Left lung (tissue), 10 donors: ENCODE results near the gene SNORC. TPM values are rescaled to one million over a fixed set of nuclear protein-coding genes. Genes with fewer than 3 reads are reported as not detected.
"Not testable (repeated sequence)": the region's sequence is repeated elsewhere in the genome, so short reads cannot be mapped to it uniquely, and the experiment has no call there.

Experiments used
- ATAC-seq: fragments of 200-7000 bp; cut with Tn5 transposase; one replicate; pipeline ENCODE4 v1.9.1; 2020; ENCODE audit warnings: moderate library complexity
- DNase-seq, 4 donors: peaks; one replicate each; pipeline ENCODE4 v3.0.0-alpha.2; 2013 to 2020
- H3K27ac ChIP-seq, 2 donors: fragments of 200-600 bp; sonication (generic) in 1 of 2; one replicate each; pipeline versions ENCODE4 v1.5.0 to v1.8.0; 2020 to 2021
- H3K27me3 ChIP-seq, 2 donors: fragments of 200-600 bp; sonication (generic) in 1 of 2; one replicate each; pipeline versions ENCODE4 v1.5.0 to v1.8.0; 2020 to 2021
- H3K36me3 ChIP-seq, 2 donors: fragments of 200-600 bp; sonication (generic) in 1 of 2; one replicate each; pipeline versions ENCODE4 v1.5.0 to v1.8.0; 2020 to 2021
- H3K4me1 ChIP-seq, 2 donors: fragments of 200-600 bp; one replicate each; pipeline ENCODE4 v1.8.0; 2021
- H3K4me3 ChIP-seq, 2 donors: fragments of 200-600 bp; sonication (generic) in 1 of 2; one replicate each; pipeline versions ENCODE4 v1.5.0 to v1.8.0; 2020 to 2021; ENCODE audit warnings: mild to moderate bottlenecking in 1 of 2
- H3K9me3 ChIP-seq, 2 donors: fragments of 200-600 bp; sonication (generic) in 1 of 2; one replicate each; pipeline versions ENCODE4 v1.5.0 to v1.8.0; 2020 to 2021
- intact Hi-C, 2 donors: fragments of 100-400 bp; cut with DNase I; formaldehyde crosslinking; loops; one replicate each; pipeline versions ENCODE4 v1.11.2 to v1.14.2; 2022
- polyA plus RNA-seq, 6 donors: library from polyadenylated mRNA; unstranded; fragments of 120-200 nt; gene quantifications; one replicate each; pipeline ENCODE4 v1.2.1, GENCODE V29; 2013; ENCODE audit not compliant: insufficient read length in 6 of 6
- total RNA-seq, 2 donors: library from RNA; stranded (reverse); fragmentation: NEBNext Ultra II Directional; extraction: Animal tissue kit (Norgen Biotek cat#: 25700); gene quantifications; one replicate each; pipeline ENCODE4 v1.2.1, GENCODE V29; 2021
- TF ChIP-seq, protein P1 (sequence below), 2 donors: fragments of 200-600 bp; sonication (generic) in 1 of 2; IDR thresholded peaks; one replicate each; pipeline versions ENCODE4 v1.5.0 to v1.8.0; 2021; ENCODE audit warnings: antibody characterized with exemption in 2 of 2
- donor health status: DM: no; HTN: yes; CAD: no.
- donor health status: DM: no; HTN: no; CAD: no.

The SNORC gene
- total and polyA plus RNA-seq, 8 donors, result 0.53 to 3.6 (median 1.7) TPM

DNA sequence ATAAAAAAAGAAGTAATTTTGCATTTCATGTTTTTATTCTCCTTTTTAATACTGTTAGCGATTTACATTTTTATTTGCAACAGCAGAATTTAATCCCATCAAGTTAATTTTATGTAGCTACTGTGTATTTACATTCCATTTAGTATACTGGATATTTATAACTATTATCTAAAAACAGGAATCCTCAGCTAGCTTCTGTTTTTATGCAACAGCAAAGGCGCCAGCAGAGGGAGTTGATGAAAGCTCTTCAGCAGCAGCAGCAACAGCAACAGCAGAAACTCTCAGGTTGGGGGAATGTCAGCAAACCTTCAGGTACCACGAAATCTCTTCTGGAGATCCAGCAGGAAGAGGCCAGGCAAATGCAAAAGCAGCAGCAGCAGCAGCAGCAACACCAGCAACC is 26.2 kb upstream of the SNORC start:
- Histone ChIP-seq H3K27ac (no peak overlapping the region), H3K27me3 (no peaks in the 10 kb centered on the region), H3K4me3 (no peak overlapping the region), H3K4me1 (peaks cover 5 to 19% of the 10 kb centered on the region in 2 donors), H3K9me3 (no peaks in the 10 kb centered on the region), H3K36me3 (peaks cover 0 to 84% of the 10 kb centered on the region in 2 donors)
- intact Hi-C loops, result no loop called here
- no peak for ATAC-seq
- no peak for DNase-seq
- TF ChIP-seq, protein P1, sequence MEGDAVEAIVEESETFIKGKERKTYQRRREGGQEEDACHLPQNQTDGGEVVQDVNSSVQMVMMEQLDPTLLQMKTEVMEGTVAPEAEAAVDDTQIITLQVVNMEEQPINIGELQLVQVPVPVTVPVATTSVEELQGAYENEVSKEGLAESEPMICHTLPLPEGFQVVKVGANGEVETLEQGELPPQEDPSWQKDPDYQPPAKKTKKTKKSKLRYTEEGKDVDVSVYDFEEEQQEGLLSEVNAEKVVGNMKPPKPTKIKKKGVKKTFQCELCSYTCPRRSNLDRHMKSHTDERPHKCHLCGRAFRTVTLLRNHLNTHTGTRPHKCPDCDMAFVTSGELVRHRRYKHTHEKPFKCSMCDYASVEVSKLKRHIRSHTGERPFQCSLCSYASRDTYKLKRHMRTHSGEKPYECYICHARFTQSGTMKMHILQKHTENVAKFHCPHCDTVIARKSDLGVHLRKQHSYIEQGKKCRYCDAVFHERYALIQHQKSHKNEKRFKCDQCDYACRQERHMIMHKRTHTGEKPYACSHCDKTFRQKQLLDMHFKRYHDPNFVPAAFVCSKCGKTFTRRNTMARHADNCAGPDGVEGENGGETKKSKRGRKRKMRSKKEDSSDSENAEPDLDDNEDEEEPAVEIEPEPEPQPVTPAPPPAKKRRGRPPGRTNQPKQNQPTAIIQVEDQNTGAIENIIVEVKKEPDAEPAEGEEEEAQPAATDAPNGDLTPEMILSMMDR (IDR thresholded peaks at IDR 0.05), result no peak

DNA sequence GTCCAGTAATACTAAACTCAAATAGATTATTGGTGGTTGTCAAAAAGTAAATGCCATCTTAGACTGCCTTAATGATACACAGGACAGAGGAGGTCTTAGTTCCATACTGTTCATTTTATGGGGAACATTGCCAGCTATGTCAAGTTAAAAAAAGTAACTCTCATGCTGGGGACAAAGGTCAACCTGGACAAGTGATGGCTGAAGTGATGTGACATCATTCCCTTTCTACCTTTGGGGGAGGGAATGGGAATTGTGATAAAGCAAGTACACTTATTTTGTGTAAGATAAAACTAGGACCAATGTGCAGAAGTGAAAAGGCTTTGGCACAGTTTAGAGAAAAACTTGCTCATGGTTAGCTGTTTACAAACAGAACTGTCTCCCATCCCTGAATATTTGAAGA is 24.0 kb upstream of the SNORC start:
- ATAC-seq (no peak), DNase-seq (no peak)
- Histone ChIP-seq H3K27me3 (no peaks in the 10 kb centered on the region), H3K9me3 (no peaks in the 10 kb centered on the region), H3K4me1 (no peaks in the 10 kb centered on the region), H3K27ac (no peak overlapping the region), H3K4me3 (no peak overlapping the region), H3K36me3 (peaks cover 0 to 95% of the 10 kb centered on the region in 2 donors)
- TF ChIP-seq, protein P1 (IDR thresholded peaks at IDR 0.05), result no peak
- intact Hi-C loops, result no loop called here

- no peak for ATAC-seq
- DNase-seq, result no peak
- intact Hi-C loops, result loop anchor here in 1 of 2 donors (10.0 kb wide), 1 partner anchor 405 kb away; the partner anchor contains the start of gene ATG16L1
- H3K9me3 ChIP-seq, result no peaks in the 10 kb centered on the region
- no peak overlapping the region for H3K27ac ChIP-seq
- H3K4me3 ChIP-seq, result no peak overlapping the region
- peaks cover 0 to 10% of the 10 kb centered on the region in 2 donors for H3K4me1 ChIP-seq
- TF ChIP-seq, protein P1 (IDR thresholded peaks at IDR 0.05), result no peak
- H3K27me3 ChIP-seq, result no peaks in the 10 kb centered on the region
- peaks cover 0 to 83% of the 10 kb centered on the region in 2 donors for H3K36me3 ChIP-seq
Observed at GRCh38 chr2:232850039-232850438, 20.0 kb upstream of the SNORC start.

DNA sequence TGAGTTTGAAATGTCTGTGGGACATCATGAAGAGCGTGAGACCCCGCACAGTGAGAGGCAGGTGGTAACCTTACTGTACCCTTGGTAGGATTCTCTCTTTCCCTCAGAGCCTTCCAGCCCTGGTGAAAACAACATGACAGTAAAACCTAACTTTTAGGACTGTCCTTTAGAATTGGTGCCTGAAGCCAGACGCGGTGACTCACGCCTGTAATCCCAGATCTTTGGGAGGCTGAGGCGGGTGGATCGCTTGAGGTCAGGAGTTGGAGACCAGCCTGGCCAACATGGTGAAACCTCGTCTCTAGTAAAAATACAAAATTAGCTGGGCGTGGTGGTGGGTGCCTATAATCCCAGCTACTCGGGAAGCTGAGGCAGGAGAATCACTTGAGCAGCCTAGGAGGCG is 18.0 kb upstream of the SNORC start:
- peaks cover 0 to 83% of the 10 kb centered on the region in 2 donors for H3K36me3 ChIP-seq
- not testable (repeated sequence) for H3K27me3 ChIP-seq, H3K4me1 ChIP-seq, H3K9me3 ChIP-seq, ATAC-seq, DNase-seq, H3K4me3 ChIP-seq, H3K27ac ChIP-seq
- intact Hi-C loops, result loop anchor here in 1 of 2 donors (10.0 kb wide), 1 partner anchor 403 kb away; the partner anchor contains the start of gene ATG16L1

DNA sequence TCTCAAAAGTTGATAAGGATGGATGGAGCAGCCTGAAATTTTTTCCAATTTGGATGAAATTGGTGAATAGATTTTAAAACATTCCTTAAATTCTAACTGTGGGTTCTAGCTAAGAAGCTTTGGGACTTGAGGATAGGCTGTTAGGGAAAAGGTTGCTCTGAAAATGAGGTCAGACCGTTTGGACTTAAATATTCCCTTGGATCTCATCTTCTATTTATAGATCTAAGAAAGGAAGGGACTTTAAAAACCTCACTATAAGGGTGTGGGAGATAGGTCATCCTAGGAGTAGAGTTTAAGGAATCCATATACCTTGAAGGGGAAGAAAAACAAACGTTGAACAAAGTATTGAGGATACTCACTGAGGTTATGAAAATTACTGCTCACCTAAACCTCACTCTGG is 17.4 kb upstream of the SNORC start:
- Histone ChIP-seq H3K4me1 (peaks cover 0 to 10% of the 10 kb centered on the region in 2 donors), H3K9me3 (no peaks in the 10 kb centered on the region), H3K4me3 (no peak overlapping the region), H3K27me3 (no peaks in the 10 kb centered on the region), H3K36me3 (peaks cover 0 to 83% of the 10 kb centered on the region in 2 donors), H3K27ac (no peak overlapping the region)
- DNase-seq, result no peak
- ATAC-seq, result no peak
- intact Hi-C loops, result loop anchor here in 1 of 2 donors (10.0 kb wide), 1 partner anchor 402 kb away; the partner anchor contains the start of gene ATG16L1
- TF ChIP-seq, protein P1 (IDR thresholded peaks at IDR 0.05), result no peak

DNA sequence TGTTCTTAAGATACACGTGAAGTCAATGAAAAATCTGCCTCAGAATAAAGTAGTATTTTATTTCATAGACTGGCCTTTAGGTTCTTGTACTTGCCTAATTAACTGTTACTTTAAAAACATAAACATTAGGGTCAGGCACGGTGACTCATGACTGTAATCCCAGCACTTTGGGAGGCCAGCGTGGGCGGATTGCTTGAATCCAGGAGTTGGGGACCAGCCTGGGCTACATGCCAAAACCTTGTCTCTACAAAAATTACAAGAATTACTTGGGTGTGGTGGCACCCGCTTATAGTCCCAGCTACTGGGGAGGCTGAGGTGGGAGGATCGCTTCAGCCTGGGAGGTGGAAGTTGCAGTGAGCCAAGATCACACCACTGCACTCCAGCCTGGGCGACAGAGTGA is 16.0 kb upstream of the SNORC start:
- DNase-seq, result peak in 1 of 4 donors; percentile 49
- intact Hi-C loops, result loop anchor here in 1 of 2 donors (10.0 kb wide), 1 partner anchor 401 kb away; the partner anchor contains the start of gene ATG16L1
- ATAC-seq, result peak; percentile 23
- H3K4me1 ChIP-seq, result peaks cover 0 to 10% of the 10 kb centered on the region in 2 donors
- no peaks in the 10 kb centered on the region for H3K9me3 ChIP-seq
- H3K27ac ChIP-seq, result peak overlapping the region in 1 of 2 donors; percentile 4
- no peaks in the 10 kb centered on the region for H3K27me3 ChIP-seq
- no peak overlapping the region for H3K4me3 ChIP-seq
- peaks cover 6 to 83% of the 10 kb centered on the region in 2 donors for H3K36me3 ChIP-seq
- TF ChIP-seq, protein P1 (IDR thresholded peaks at IDR 0.05), result no peak
